IPS DF 6.9 (cell line): ENCODE data around the gene SRRM4.

Source experiments
- DNase-seq: peaks from one replicate; pipeline ENCODE4 v3.0.0-alpha.2; 2013; ENCODE audit warnings: low read depth, low spot score
- H3K27ac ChIP-seq: one replicate; pipeline ENCODE4 v1.5.1; 2013; ENCODE audit warnings: low read length, control low read depth
- H3K27me3 ChIP-seq: 2 replicates; pipeline ENCODE4 v1.6.1; 2013; ENCODE audit warnings: mild to moderate bottlenecking, low read length; ENCODE audit not compliant: control insufficient read depth, insufficient read depth
- H3K36me3 ChIP-seq: 2 replicates; pipeline ENCODE4 v1.6.1; 2013; ENCODE audit warnings: low read length; ENCODE audit not compliant: control insufficient read depth, insufficient read depth
- H3K4me1 ChIP-seq: 2 replicates; pipeline ENCODE4 v1.6.1; 2013; ENCODE audit warnings: low read length; ENCODE audit not compliant: control insufficient read depth, insufficient read depth
- H3K4me3 ChIP-seq: 2 replicates; pipeline ENCODE4 v1.5.1; 2013; ENCODE audit warnings: mild to moderate bottlenecking, low read length
- H3K9me3 ChIP-seq: 2 replicates; pipeline ENCODE4 v1.6.1; 2013; ENCODE audit warnings: low read length, inconsistent platforms; ENCODE audit not compliant: control insufficient read depth, insufficient read depth
- WGBS: extraction: QIAGEN DNeasy Blood & Tissue Kit; methylation state at CpG from one replicate; pipeline ENCODE4 v1.1.7; 2013; ENCODE audit warnings: mixed read lengths, missing lambda C conversion rate; ENCODE audit not compliant: insufficient read length, insufficient coverage; 5-methylcytosine and 5-hydroxymethylcytosine counted together

Gene SRRM4

GRCh38 chr12:119177056-119177325 is 195.7 kb downstream of the SRRM4 start:
- no peak overlapping the region for H3K27ac ChIP-seq
- DNase-seq = no peak
- peaks cover 9% of the 10 kb centered on the region for H3K4me1 ChIP-seq
- H3K4me3 ChIP-seq = no peak overlapping the region
- no peaks in the 10 kb centered on the region for H3K36me3 ChIP-seq
- no peaks in the 10 kb centered on the region for H3K9me3 ChIP-seq
- H3K27me3 ChIP-seq = no peaks in the 10 kb centered on the region
- no CpG with 5 or more reads among the region's 4 CpGs for WGBS

- no CpG with 5 or more reads among the region's 15 CpGs for WGBS
- DNase-seq = no peak
- Histone ChIP-seq H3K9me3 (no peaks in the 10 kb centered on the region), H3K36me3 (no peaks in the 10 kb centered on the region), H3K27ac (no peak overlapping the region), H3K27me3 (no peaks in the 10 kb centered on the region), H3K4me1 (peaks cover 9% of the 10 kb centered on the region), H3K4me3 (no peak overlapping the region)
These were observed 196.5 kb downstream of the SRRM4 start for GRCh38 chr12:119177724-119178380.

GRCh38 chr12:119178544-119179334 is 197.4 kb downstream of the SRRM4 start, which contains the start of gene HSPB8:
Gene HSPB8 (plus strand): TSS chr12:119178931. CDS start chr12:119179313, 382 bp downstream.
- no peaks in the 10 kb centered on the region for H3K36me3 ChIP-seq
- H3K4me3 ChIP-seq = peak within 1 kb of the TSS; percentile 13; the same call in 1 of the 2 replicates
- no CpG with 5 or more reads among the region's 33 CpGs for WGBS
- H3K4me1 ChIP-seq = peaks cover 9% of the 10 kb centered on the region
- DNase-seq = no peak
- no peaks in the 10 kb centered on the region for H3K27me3 ChIP-seq
- H3K27ac ChIP-seq = no peak within 1 kb of the TSS
- H3K9me3 ChIP-seq = no peaks in the 10 kb centered on the region

DNA sequence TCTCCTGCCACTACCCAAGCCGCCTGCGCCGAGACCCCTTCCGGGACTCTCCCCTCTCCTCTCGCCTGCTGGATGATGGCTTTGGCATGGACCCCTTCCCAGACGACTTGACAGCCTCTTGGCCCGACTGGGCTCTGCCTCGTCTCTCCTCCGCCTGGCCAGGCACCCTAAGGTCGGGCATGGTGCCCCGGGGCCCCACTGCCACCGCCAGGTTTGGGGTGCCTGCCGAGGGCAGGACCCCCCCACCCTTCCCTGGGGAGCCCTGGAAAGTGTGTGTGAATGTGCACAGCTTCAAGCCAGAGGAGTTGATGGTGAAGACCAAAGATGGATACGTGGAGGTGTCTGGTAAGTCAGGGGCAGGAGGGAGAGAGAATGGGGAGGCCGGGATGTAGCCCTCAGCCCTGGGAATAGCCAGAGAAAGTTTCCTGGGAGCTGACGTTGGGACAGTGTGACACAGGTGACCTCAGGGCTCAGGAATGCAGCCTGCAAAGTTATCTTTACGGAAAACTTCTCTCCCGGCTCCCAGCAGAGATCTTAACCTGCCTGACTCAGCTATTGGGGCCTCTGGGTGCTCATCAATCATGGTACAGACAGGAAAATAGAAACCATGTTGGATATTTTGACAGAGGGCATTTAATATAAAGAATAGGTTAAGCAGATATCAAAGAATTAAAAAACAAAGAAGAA is 198.1 kb downstream of the SRRM4 start:
- no peak overlapping the region for H3K4me3 ChIP-seq
- peaks cover 9% of the 10 kb centered on the region for H3K4me1 ChIP-seq
- no peak overlapping the region for H3K27ac ChIP-seq

GRCh38 chr12:119180380-119181040 is 199.2 kb downstream of the SRRM4 start:
- H3K9me3 ChIP-seq = no peaks in the 10 kb centered on the region
- no CpG with 5 or more reads among the region's 7 CpGs for WGBS
- H3K27me3 ChIP-seq = no peaks in the 10 kb centered on the region
- no peak overlapping the region for H3K27ac ChIP-seq
- H3K36me3 ChIP-seq = no peaks in the 10 kb centered on the region
- DNase-seq = no peak
- H3K4me1 ChIP-seq = peaks cover 9% of the 10 kb centered on the region
- H3K4me3 ChIP-seq = no peak overlapping the region

More for the DNA sequence above, 198.1 kb downstream of the SRRM4 start:
- Histone ChIP-seq H3K36me3 (no peaks in the 10 kb centered on the region), H3K9me3 (no peaks in the 10 kb centered on the region), H3K27me3 (no peaks in the 10 kb centered on the region)
- no peak for DNase-seq
- no CpG with 5 or more reads among the region's 18 CpGs for WGBS

GRCh38 chr12:119181202-119181601 is 199.9 kb downstream of the SRRM4 start:
- H3K27ac ChIP-seq = no peak overlapping the region
- WGBS = no CpG with 5 or more reads among the region's 2 CpGs
- no peak for DNase-seq
- peaks cover 9% of the 10 kb centered on the region for H3K4me1 ChIP-seq
- no peak overlapping the region for H3K4me3 ChIP-seq
- H3K36me3 ChIP-seq = no peaks in the 10 kb centered on the region
- no peaks in the 10 kb centered on the region for H3K9me3 ChIP-seq
- no peaks in the 10 kb centered on the region for H3K27me3 ChIP-seq

DNA sequence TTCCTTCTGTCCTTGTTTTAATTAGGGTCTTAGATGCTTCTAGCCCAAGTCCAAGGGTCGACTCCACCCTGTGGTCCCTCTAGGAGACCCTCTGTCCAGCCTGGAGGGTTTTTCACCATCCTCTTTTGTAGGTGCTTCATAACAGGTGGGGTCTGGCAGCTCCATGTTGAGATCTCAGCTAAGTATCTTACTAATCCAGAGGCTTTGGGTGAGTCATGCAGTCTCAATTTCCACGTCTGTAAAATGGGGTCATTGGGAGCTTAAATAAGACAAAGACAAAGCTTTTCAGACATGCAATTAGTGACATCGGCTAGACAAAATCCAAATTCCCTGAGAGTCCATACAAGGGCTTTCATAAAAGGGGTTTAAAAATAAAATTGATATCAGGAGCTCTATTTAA is 200.6 kb downstream of the SRRM4 start:
- Histone ChIP-seq H3K27ac (no peak overlapping the region), H3K9me3 (no peaks in the 10 kb centered on the region), H3K4me3 (no peak overlapping the region), H3K4me1 (peaks cover 8% of the 10 kb centered on the region), H3K27me3 (no peaks in the 10 kb centered on the region), H3K36me3 (no peaks in the 10 kb centered on the region)
- DNase-seq = no peak
- no CpG with 5 or more reads among the region's 3 CpGs for WGBS

DNA sequence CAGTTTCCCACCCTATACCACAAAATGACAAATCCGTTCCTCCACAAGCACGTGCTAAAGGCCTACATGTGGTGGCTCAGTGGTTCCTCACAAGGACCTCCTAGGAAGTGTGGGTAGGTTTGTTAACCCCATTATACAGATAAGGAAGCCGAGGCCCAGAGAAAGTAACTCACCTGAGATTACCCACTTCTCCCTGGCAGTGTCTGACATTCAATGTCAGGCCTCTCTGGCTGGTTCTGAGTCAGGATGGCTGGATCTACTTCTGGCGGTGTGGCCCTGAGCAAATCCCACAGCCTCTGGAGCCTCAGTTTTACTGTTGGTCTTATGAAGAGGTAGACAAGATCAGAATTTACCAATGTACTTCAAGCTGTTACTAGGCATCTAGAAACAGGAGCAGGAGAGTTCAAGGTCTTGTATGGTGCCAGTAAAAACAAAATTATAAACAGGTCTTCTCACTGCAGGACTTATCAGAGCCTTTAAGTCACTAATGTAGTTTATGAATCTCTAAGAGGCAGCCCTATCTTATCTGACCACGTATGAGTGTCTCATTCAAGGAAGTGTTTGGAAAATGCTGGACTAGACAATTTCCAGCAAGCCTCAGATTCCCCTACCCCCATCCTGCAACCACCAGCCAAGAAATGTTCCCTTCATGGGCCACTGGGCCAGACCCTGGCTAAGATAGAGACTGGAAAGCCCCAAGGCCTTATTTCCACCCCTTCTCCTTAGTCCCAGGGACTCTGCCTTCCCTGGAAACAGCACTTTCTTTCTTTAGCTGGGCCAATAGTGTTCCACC is 201.6 kb downstream of the SRRM4 start:
- H3K4me3 ChIP-seq = no peak overlapping the region
- peaks cover 8% of the 10 kb centered on the region for H3K4me1 ChIP-seq
- WGBS = no CpG with 5 or more reads among the region's 5 CpGs
- H3K36me3 ChIP-seq = no peaks in the 10 kb centered on the region
- no peak overlapping the region for H3K27ac ChIP-seq
- no peak for DNase-seq
- no peaks in the 10 kb centered on the region for H3K27me3 ChIP-seq
- no peaks in the 10 kb centered on the region for H3K9me3 ChIP-seq

GRCh38 chr12:119183942-119184695 is 202.8 kb downstream of the SRRM4 start:
- Histone ChIP-seq H3K9me3 (no peaks in the 10 kb centered on the region), H3K36me3 (no peaks in the 10 kb centered on the region), H3K4me3 (no peak overlapping the region; the same call in 1 of the 2 replicates), H3K4me1 (peaks cover 4% of the 10 kb centered on the region), H3K27me3 (no peaks in the 10 kb centered on the region), H3K27ac (no peak overlapping the region)
- no peak for DNase-seq
- no CpG with 5 or more reads among the region's 9 CpGs for WGBS
